ENCODE measurements around the gene BCKDHB.
"Not testable (repeated sequence)": the region's sequence is repeated elsewhere in the genome, so short reads cannot be mapped to it uniquely, and the experiment has no call there.

Gene BCKDHB

GRCh38 chr6:80263585-80263984, 157.1 kb downstream of the BCKDHB start:
- DNase-seq (ENCODE audit: low read depth): no peak

GRCh38 chr6:80268865-80269730, 162.6 kb downstream of the BCKDHB start:
- no peak for DNase-seq (ENCODE audit: low read depth)

GRCh38 chr6:80271074-80271473, 164.6 kb downstream of the BCKDHB start:
- no peak for DNase-seq (ENCODE audit: low read depth)

GRCh38 chr6:80272988-80273387, 166.5 kb downstream of the BCKDHB start:
- no peak for DNase-seq (ENCODE audit: low read depth)

GRCh38 chr6:80276861-80277260, 170.4 kb downstream of the BCKDHB start:
- DNase-seq (ENCODE audit: low read depth): no peak

- no peak for DNase-seq (ENCODE audit: low read depth)
Observed at GRCh38 chr6:80277501-80277900, 171.0 kb downstream of the BCKDHB start.

- no peak for DNase-seq (ENCODE audit: low read depth)
Observed at GRCh38 chr6:80280262-80281010, 174.0 kb downstream of the BCKDHB start.

GRCh38 chr6:80282913-80283554, 176.6 kb downstream of the BCKDHB start:
- no peak for DNase-seq (ENCODE audit: low read depth)

GRCh38 chr6:80287112-80287511, 180.6 kb downstream of the BCKDHB start:
- no peak for DNase-seq (ENCODE audit: low read depth)

GRCh38 chr6:80287607-80288006, 181.1 kb downstream of the BCKDHB start:
- no peak for DNase-seq (ENCODE audit: low read depth)

- no peak for DNase-seq (ENCODE audit: low read depth)
Observed at GRCh38 chr6:80289727-80290126, 183.3 kb downstream of the BCKDHB start.

- DNase-seq (ENCODE audit: low read depth): not testable (repeated sequence)
Observed at GRCh38 chr6:80294531-80294930, 188.1 kb downstream of the BCKDHB start.

GRCh38 chr6:80302716-80303115, 196.2 kb downstream of the BCKDHB start:
- DNase-seq (ENCODE audit: low read depth): no peak

GRCh38 chr6:80304014-80304413, 197.5 kb downstream of the BCKDHB start:
- no peak for DNase-seq (ENCODE audit: low read depth)

- DNase-seq (ENCODE audit: low read depth): no peak
Observed at GRCh38 chr6:80314531-80314930, 208.1 kb downstream of the BCKDHB start.

GRCh38 chr6:80316686-80317231, 210.3 kb downstream of the BCKDHB start:
- DNase-seq (ENCODE audit: low read depth): no peak

- DNase-seq (ENCODE audit: low read depth): no peak
Observed at GRCh38 chr6:80319196-80319595, 212.7 kb downstream of the BCKDHB start.

- no peak for DNase-seq (ENCODE audit: low read depth)
Observed at GRCh38 chr6:80321011-80321410, 214.5 kb downstream of the BCKDHB start.

- DNase-seq (ENCODE audit: low read depth): no peak
Observed at GRCh38 chr6:80325742-80326141, 219.3 kb downstream of the BCKDHB start.

GRCh38 chr6:80328652-80329051, 222.2 kb downstream of the BCKDHB start:
- DNase-seq (ENCODE audit: low read depth): no peak

GRCh38 chr6:80329496-80329895, 223.0 kb downstream of the BCKDHB start:
- no peak for DNase-seq (ENCODE audit: low read depth)

GRCh38 chr6:80330961-80331360, 224.5 kb downstream of the BCKDHB start:
- no peak for DNase-seq (ENCODE audit: low read depth)
